Measurements from ENCODE around the gene TMEM273.

TMEM273 gene

GRCh38 chr10:49105076-49105475, 83.1 kb downstream of the TMEM273 start:
- TF ChIP-seq, protein P1, sequence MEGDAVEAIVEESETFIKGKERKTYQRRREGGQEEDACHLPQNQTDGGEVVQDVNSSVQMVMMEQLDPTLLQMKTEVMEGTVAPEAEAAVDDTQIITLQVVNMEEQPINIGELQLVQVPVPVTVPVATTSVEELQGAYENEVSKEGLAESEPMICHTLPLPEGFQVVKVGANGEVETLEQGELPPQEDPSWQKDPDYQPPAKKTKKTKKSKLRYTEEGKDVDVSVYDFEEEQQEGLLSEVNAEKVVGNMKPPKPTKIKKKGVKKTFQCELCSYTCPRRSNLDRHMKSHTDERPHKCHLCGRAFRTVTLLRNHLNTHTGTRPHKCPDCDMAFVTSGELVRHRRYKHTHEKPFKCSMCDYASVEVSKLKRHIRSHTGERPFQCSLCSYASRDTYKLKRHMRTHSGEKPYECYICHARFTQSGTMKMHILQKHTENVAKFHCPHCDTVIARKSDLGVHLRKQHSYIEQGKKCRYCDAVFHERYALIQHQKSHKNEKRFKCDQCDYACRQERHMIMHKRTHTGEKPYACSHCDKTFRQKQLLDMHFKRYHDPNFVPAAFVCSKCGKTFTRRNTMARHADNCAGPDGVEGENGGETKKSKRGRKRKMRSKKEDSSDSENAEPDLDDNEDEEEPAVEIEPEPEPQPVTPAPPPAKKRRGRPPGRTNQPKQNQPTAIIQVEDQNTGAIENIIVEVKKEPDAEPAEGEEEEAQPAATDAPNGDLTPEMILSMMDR (IDR thresholded peaks at IDR 0.05; ENCODE audit: control insufficient read depth, insufficient read depth, low read depth, low read length, missing control alignments): no peak
- no peak for DNase-seq (ENCODE audit: low read depth)
- H3K4me3 ChIP-seq (ENCODE audit: control insufficient read depth, low read depth, low read length): no peak overlapping the region
